Activated CD4-positive, CD25-positive, alpha-beta regulatory T cell (primary cell): Measurements from ENCODE around the gene VPS35.

Experiments
- DNase-seq, 4 experiments: peaks; one replicate each; lab custom pipeline; 2025; lab: John Stamatoyannopoulos, UW

VPS35 gene

DNA sequence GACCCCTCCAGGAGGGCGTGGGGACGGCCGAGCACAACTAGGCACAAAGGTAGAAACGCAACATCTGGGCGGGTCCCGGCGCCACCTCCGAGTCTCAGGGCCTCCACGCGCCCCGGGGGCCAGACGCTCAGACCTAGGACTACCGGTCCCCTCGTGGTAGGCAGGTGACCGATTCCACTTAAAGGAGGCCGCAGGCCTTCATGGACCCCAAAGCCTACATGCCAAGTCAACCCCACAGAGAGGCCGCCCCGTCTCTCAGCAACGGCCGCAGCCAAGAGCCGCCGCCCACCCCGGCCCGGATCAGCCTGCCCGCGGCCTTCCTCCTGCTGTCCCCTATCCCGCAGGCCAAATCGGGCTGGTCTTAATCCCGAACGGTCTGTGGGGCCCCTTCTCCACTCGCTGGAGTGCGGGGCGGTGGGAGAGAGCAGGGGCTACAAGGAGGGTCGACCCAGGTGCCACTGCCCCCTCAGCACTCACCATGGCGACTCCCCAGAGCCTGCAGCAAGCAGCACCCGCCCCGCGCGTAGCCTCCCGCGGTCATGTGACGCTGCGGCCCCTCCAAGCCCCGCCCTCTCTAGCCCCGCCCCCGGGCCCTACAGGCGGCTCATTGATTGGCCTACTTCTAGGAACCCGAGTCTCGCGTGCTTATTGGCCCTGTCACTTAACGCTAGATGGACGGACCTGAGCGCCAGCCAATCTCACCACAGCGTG, at the start of gene VPS35:
Gene VPS35 (minus strand): TSS at position 525 of the 711 bp plus-strand sequence. CDS start 45 bp downstream, at position 480.
- peak; percentile 99 for DNase-seq

DNA sequence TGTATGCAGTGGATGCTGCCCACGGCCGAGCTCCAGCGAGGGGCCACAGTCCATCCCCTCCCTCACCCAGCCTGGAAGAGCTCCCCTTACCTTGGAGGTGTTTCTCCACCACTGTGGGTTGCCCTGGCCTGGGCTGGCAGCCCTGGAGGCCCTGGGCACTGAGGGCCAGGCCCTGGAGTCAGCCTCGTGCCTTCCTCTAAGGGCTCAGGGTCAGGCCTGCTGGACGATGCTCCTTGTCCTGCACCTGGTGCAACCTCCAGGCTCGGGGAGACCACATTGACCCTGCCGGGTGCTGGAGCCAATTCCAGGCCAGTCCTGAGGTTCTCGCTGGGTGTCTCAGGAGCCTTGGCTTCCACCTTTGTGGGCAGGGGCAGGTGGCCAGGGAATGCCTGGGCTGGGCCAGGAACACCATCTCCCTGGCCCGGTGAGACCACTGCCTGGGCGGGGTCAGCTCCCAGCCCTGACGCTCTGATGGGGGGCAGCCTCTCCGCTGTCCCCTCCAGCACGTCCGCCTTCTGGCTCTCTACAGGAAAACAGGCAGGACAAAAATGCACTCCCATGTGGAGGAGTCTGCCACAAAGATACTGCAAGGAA, 48.7 kb upstream of the VPS35 start:
- no peak for DNase-seq

DNA sequence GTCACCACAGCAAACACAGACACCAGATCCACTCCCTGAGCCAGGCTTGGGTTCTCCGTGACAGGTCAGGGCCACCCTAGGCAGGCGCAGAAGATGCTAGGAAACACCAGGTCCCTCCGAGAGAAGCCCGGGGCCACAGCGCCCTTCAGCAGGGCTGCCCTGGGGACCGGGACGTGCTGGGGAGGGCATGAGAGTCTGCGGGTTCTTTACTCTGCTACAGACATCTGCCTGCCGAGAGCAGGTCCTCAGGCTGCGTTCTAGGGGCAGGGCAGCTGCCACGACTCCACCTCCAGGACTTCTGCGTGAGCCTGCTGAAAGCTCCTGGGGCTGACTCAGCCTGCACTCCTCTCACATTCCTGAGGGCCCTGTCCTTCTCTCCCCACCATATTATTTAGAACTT, 47.7 kb upstream of the VPS35 start:
- DNase-seq: no peak

DNA sequence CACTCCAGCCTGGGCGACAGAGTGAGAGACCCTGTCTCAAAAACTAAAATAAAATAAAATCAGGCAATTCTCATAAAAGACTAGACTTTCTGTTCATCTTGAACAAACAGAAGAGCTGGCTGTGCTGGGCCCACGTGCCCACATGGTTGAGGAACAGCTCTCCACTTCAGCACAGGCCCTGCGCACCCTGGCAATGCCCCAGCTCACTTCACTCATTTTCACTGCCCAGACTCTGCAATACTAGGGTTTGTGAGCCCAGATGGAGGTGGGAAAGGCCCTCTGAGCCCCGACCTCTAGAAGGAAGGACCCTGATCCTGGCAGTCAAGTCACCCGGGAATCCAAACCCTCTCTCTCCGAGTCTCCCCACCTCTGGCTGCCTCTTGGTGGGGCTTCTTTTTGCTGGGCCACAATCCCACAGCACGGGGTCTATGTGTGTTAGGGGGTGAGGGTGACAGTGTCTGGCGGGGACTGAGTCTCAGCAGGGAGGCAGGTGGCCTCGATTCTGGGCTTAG, 44.4 kb upstream of the VPS35 start:
- no peak for DNase-seq

DNA sequence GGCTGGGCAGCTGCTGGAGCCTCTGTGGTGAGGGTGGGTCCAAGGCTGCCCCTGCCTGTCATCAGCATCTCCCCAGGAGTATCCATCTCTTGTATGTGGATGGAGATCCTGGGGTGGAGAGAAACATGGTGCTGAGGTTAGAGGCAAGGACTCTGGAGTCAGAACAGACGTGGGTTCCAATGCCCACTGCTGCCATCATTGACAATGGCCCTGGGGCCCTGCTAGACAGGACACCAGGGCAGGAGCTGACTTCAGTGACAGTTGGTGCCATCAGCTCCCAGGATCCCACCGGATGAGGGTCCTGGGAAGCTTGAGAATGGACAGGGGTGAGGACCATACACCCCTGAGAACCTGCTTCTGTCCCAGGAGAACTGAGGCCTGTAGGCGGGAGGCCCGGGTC, 43.6 kb upstream of the VPS35 start:
- DNase-seq: no peak

DNA sequence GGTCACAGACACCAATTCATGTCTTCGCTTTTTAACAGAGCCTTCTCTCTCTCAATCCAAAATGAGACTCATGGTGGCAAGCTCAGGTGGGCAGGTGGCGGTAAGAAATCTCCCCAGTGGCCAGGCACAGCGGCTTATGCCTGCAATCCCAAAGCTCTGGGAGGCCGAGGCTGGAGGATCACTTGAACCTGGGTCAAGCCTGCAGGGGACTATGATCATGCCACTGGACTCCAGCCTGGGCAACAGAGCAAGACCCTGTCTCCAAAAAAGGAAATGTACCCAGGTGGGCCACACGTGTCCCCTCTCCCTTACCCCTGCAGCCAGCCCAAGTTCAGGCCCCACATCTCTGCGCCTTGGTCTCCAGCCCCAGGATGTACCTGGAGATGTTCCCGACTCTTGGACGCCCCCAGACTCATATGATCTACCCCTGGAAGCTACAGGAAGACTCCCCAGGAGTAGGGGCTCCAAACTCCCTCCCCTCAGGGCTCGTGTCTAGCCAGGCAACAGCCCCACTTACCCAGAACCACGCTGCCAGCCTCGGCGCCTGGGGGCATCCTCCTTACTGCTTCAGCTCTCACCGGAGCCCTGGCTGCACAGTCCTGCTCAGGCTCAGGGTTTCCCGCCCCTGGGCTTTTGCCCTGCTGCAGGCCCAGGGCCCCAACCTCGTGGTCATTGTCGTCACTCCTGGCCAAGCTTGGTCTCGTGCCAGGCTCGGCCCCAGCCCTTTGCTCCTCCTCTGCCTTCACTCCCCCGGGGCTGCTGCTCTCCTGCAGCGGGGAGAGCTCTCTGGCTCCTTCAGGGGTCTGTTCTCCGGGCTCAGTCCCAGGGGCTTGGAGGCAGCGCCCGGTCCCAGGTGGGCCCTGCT, 42.9 kb upstream of the VPS35 start:
- no peak for DNase-seq

DNA sequence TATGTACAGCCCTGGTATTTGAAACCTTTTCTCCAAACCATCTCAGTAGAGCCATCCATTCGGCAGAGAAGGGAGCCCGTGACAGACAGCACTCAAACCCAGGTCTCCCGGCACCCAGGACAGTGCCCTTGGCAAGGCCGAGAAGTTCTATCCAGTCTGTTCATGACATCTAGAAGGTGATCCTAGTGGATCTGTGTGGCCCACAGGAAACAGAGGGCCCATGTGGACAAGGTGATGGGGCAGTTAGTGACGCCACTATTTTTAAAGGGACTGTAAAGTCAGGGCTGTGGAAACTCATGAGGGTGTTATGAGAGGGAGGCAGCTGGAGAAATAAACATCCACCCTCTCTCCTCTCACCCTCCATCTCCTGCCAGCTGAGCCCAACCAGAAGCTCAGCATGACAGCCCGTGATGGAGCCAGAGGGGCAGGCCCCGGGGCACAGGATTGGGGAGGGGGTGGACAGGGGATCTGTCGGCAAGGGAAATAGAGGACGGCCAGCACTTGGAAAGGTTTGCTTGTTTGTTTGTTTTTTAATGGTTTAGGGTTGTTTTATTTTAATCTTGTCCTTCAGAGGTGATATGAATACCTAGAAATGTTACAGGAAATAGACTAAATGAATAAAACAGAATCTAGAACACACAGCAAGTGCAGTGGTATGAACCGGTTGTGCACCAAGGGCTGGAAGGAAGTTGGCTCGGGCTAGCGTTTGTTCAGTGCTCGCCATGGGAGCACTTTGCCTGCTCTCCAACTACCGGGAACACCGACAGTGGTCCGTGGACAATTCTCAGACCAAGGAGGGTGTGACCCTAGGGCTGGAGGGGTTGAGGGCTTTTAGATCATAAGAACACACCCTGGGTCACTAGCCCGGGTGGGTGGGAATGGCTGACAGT, 42.1 kb upstream of the VPS35 start:
- DNase-seq: no peak

DNA sequence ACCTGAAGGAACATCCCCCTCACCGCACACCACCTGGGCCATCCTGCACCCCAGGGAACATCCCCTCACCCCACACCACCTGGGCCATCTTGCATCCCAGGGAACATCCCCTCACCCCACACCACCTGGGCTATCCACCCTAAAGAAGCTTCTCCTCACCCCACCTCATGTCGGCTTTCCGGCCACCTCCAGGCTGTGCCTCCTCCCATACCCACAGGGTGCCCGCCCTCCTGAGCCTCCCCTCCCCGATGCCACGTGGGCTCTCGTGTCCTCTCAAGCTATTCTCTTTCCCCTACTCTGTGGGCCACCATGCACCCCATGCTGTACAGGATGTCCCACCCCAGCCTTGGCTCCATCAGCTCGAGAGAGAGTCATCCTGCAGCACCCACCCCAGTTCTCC, 41.1 kb upstream of the VPS35 start:
- no peak for DNase-seq

DNA sequence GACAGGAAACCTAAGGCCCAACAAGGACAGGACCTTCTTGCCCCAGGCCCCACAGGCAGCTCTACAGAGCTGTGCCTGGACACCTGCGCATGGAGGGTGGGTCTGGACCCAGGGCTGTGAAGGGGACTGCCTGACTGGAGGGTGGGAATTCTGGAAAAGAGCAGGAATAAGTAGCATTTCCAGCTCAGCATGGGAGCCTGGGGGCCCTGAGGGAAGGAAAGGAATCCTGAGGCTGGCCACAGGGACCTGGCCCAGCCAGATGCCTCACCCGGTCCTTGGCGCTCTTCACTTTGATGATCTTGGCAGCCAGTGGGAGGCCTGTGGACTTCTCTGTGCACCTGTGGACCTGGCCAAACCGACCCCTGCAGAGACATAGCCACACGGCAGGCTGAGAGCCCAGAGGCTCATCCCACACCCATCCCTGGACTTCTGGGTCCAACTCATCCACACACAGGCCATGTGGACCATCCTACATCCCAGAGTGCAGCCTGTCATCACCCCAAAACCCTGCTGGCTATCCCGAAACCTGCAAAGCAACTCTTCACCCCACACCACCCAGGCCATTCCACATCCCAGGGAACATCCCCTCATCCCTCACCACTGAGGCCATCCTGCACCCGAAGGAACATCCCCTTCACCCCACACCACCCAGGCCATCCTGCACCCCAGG, 40.5 kb upstream of the VPS35 start:
- DNase-seq: no peak

DNA sequence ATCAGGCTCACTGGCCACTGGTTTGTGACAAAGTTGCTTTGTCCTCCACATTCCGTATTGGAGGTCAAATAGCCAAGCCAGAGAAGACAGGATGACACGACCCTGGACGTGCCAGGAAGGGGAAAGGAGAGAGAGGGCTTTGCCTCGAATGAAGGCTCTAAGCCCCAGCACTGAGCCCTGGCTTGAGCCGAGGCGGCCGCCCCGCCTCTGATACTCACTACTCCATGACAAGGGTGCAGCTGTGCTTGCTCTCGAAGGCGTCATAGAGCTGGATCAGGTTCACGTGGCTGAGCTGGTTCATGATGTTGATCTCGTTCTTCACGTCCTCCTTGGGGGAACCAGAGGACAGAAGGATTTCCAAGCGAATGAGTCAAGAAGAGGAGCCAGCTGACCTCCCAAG, 39.8 kb upstream of the VPS35 start:
- DNase-seq: no peak

DNA sequence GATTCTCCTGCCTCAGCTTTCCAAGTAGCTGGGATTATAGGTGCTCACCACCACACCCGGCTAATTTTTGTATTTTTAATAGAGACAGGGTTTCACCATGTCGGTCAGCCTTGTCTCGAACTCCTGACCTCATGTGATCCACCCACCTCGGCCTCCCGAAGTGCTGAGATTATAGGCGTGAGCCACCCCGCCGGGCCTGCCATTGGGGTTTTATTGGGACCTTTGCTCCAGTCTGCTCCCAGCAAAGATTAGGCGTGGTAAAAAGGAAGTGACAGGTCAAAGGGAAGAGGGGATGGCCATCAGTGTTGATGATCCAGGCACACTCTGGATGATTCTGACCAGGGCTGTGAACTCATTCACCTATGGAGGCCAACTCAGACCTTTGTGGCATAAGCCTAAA, 38.7 kb upstream of the VPS35 start:
- no peak for DNase-seq

DNA sequence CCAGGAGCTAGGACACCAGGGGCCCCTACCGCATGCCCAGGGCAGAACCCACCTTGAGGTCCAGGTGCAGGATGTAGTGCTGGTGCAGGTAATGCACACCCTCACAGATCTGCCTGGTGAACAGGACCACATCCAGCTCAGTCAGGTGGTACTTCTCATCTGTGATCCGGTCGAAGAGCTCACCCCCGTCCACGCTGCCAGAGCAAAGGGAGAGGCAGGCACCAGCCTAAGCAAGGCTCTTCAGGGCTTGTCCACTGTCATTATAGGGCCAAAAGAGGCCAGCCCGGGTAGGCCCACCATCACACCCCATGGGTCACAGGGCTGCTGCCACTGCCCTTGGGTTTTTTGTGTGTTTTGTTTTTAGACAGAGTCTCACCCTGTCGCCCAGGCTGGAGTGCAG, 38.2 kb upstream of the VPS35 start:
- DNase-seq: no peak

DNA sequence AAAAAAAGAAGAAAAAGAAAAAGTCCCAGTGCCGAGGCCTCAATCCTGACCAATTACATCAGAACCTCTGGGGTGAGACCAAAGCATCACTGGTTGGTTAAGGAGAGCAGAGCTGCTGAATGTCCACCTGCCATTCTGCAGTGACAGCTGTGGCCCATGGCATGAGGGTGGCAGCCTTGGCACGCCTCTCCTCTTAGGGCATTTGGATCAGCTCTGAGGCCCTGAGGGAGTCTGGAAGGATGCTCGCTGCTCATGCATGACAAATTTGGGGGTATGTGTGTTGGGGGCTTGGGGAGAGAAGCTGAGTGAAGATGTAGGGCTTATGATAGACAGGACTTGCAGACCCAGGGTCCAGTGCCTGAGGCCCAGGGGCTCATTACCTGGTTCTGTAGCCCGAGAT, 32.9 kb upstream of the VPS35 start:
- DNase-seq: no peak

DNA sequence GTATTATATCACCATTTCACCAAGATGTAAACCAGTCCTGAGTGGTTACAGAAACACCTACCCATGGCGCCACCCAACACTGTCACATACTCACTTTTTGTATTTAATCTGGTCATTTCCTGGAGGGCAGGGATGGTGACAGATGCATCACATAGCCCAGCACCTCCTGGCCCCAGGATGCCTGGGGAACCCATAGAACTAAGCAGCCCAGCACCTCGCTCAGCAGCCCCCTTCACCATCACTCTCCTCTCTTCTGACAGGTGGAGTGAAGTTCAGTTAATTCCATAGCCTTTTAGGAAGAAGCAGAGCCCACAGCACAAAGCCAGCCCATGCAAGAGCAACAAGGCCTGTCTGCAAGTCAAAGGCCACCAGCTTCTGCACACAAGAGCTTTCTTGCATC, 31.6 kb upstream of the VPS35 start:
- no peak for DNase-seq

DNA sequence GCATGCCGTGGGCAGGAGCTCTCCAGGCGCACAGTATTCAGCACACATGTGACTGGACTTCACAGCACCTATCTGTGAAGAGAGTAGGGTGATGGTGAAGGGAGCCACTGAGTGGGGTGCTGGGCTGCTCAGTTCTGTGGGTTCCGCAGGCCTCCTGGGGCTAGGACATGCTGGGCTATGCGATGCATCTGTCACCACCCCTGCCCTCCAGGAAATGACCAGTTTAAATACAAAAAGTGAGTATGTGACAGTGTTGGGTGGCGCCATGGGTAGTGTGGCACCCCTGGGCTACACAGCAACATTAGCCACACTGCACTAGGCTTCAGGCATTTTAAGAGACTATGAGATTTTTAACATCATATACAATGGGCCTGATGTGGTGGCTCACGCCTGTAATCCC, 30.6 kb upstream of the VPS35 start:
- no peak for DNase-seq

DNA sequence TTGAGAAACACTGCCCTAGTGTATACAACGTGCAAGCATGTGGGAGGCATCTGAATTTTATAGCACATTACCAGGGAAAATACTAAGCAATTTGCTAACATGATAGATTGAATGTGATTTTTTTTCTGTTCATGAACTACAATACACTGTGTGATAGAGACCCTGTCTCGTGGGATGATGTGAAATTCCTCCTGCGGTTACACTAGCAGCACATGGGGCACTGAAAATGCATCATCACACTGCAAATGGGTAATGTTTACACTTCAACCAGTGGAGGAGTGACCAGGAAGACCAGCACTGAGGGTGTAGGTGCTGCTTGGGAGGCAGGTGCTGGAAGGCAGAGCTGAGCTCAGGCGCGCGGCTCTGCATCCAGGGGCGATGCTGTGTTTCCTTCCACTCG, 29.2 kb upstream of the VPS35 start:
- DNase-seq: no peak

DNA sequence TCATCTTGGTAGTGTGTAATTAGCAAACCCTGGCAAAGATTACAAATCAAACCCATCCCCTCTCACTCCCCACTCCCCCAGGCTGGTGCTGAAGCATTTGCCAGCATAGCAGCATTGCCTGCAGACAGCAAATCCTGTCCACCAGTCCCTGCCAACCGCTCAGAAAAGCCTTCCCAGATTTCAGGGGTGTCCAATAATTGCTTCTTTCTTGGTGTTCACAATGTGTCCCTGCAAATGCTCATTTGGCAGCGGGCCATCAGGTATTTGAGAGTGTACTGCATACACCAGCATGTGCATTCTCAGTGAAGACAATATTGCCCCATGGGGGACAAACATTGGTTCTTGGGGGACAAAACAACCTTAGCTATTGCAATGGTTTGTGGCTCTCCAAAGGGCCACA, 28.7 kb upstream of the VPS35 start:
- DNase-seq: no peak

DNA sequence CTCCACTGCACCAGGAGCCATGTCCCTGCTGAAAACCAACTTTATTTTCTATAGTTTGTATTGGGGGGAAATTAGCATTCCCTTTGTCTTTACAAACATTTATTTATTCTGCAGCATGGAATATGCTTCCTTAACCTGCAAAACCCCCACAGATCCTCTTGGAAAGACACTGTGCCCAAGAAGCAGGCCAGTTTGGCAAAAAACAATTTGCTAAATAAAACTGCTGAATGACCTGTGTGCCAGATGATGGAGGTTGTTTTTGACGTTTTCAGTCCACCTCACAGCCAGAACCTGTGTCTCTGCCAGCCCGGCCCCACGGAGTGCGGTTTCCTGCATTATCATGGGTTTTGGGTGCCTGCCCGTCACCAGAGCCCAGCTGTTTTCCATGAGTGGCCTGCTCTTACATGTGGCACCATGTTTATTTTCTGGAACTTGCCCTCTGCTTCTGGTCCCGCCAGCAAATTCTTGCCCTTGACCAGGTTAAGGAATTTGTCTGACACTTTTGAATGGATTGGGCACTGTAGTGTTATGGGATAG, 26.9 kb upstream of the VPS35 start:
- DNase-seq: no peak

DNA sequence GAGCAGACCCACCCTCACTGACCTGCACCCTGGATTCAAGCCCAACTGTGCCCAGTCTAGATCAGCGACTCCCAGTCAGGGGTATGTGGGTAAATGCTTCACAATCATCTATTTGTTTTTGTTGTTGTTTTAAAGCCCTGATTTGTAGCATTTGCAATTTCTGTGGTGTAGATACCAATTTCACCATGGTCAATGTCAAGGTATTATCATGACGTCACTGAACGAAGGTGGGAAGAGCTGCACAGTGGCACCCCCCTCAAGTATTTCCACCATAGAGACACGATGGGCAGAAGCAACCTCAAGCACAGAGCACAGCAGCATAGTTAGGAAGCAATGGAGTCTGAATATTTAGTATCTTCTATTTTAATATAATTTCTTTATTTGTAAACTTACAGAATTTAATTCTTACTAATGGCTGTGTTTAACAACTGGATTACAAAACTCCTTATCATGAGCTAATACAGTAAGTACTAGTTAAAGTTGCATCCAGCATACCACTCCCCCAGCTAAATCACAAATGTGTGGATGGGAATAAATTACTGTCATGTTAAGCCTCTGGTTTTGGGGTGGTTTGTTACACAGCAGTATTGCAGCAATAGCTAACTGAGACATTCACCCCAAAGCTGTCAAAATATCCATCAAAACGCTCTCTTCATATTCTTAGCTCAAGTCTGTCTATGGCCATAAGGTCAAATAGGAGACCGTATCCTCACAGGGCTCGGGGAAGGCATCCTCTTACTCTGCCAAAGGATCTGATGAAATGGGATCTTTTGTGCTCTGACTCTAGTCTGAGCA, 26.0 kb upstream of the VPS35 start:
- DNase-seq: no peak

DNA sequence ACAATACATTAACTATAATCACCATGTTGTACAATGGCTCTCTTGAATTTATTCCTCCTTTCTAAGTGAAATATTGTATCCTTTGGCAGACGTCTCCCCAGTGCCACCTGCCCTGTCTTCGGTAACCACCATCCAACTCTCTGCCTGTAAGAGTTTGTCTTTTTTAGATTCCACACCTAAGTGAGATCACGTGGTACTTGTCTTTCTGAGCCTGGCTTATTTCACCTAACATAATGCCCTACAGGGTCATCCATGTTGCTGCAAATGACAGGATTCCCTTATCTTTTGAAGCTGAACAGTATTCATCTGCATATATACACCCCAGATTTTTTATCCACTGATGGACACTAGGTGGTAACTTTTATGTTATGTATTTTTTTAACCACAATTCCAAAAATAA, 24.7 kb upstream of the VPS35 start:
- no peak for DNase-seq
